HG03139 (cell line): ENCODE measurements around the gene CBARP.

Experiments
- ATAC-seq: cut with Tn5 transposase; IDR thresholded peaks from one replicate; pipeline ENCODE4 v1.9.1; 2021; ENCODE audit not compliant: unreplicated experiment

Gene CBARP

GRCh38 chr19:1240925-1241324, 3.1 kb upstream of the CBARP start:
- ATAC-seq = no peak

GRCh38 chr19:1239796-1240737, 2.3 kb upstream of the CBARP start:
- ATAC-seq = no peak

GRCh38 chr19:1239420-1239795, 1.6 kb upstream of the CBARP start:
- ATAC-seq = no peak

- ATAC-seq = no peak
Measured at GRCh38 chr19:1238369-1239303, 831 bp upstream of the CBARP start.

GRCh38 chr19:1237027-1237659, 662 bp downstream of the CBARP start:
- ATAC-seq = no peak

- ATAC-seq = no peak
Measured at GRCh38 chr19:1236576-1236975, 1.2 kb downstream of the CBARP start.

- no peak for ATAC-seq
Measured at GRCh38 chr19:1235625-1236538, 1.9 kb downstream of the CBARP start.

GRCh38 chr19:1234955-1235380, 2.8 kb downstream of the CBARP start:
- no peak for ATAC-seq

GRCh38 chr19:1234051-1234954, 3.5 kb downstream of the CBARP start:
- ATAC-seq = no peak

GRCh38 chr19:1233115-1233667, 4.6 kb downstream of the CBARP start:
- no peak for ATAC-seq

- ATAC-seq = no peak
Measured at GRCh38 chr19:1232652-1233072, 5.1 kb downstream of the CBARP start.

GRCh38 chr19:1231729-1232637, 5.8 kb downstream of the CBARP start:
- ATAC-seq = no peak

GRCh38 chr19:1230783-1231489, 6.9 kb downstream of the CBARP start:
- ATAC-seq = no peak

GRCh38 chr19:1229924-1230782, 7.7 kb downstream of the CBARP start:
- ATAC-seq = no peak

- ATAC-seq = no peak
Measured at GRCh38 chr19:1229056-1229923, 8.5 kb downstream of the CBARP start.
